Activated T-helper 9 cell treated with anti-CD3 and anti-CD28 coated beads, Interleukin-2, amount 50 U/mL, for 16 hours (primary cell): ENCODE results near the gene TMEM266.

Experiments
- DNase-seq: peaks from one replicate; pipeline ENCODE4 v3.0.0-alpha.2; 2020; ENCODE audit warnings: low read depth

TMEM266 gene

DNA sequence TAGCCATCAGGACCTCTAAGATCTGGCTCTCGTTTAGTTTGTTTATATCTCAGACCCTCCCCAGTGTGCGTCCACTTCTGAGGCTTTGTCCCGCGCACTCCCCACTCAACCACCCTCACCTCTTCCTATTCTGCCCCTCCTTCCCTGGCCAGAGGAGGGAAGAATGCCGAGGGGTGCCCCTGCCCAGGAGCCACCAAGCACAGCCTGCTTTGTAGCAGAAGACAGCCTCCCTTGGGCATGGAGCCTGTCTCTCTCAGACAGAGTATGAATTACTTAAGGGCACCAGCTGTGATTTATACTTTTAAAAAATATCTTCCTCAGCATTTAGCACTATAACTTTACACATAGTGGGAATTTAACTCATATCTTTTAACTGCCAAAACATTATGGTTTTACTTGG lies 6.0 kb downstream of the TMEM266 start:
- no peak for DNase-seq

GRCh38 chr15:76070192-76070591 lies 10.4 kb downstream of the TMEM266 start:
- no peak for DNase-seq

DNA sequence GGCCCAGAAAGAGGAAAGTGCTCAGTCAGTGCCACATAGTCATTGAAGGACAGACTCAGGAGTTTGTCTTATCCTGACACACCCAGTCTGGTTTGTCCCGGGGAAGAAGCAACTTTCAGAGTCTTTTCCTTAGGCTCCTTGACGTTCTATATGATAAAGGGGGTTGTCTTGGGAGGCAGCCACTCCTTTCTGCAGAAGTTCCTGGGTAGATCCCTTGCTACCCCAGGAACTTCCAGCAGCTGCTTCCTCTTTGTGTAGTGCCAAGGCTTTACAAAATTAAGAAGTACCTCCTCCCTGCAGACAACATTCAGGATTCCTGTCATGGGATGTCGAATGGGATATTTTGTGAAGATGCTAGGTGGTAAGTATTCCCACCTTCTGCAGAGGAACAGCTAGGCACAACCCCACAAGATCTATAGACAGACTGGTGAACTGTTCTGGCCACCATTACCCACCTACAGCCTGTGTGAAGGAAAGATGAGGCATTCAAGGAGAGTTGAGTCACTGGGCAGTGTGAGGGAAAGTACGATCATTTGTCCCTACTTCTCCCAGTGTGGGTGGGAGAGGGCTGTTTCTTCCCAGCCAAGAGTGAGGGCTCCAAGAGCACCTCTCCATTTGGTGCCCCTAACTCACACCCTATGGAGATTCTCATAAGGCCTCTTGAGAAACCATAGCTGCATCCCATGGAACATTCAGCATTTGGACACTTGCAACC lies 11.3 kb downstream of the TMEM266 start:
- no peak for DNase-seq

- DNase-seq: no peak
Observed at GRCh38 chr15:76071806-76072205, 12.0 kb downstream of the TMEM266 start.

GRCh38 chr15:76073554-76073953 lies 13.8 kb downstream of the TMEM266 start:
- DNase-seq: no peak

DNA sequence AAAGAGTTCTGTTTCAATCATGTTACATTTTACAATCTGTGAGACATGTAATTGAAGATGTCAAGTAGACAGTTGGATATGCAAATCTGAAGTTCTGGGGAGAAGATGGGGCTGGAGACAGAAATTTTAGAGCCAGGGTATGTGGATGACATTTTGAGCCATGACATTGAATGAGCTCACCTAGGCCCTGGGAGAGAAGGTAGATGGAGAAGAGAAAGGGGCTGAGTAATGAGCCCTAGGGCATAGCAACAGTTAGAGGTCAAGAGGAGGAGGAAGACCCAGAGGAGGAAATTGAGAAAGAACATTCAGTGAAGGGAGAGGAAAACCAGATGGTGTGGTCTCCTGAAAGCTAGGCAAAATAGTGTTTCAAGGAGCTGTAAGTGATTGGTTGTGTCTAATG lies 15.3 kb downstream of the TMEM266 start:
- DNase-seq: no peak

DNA sequence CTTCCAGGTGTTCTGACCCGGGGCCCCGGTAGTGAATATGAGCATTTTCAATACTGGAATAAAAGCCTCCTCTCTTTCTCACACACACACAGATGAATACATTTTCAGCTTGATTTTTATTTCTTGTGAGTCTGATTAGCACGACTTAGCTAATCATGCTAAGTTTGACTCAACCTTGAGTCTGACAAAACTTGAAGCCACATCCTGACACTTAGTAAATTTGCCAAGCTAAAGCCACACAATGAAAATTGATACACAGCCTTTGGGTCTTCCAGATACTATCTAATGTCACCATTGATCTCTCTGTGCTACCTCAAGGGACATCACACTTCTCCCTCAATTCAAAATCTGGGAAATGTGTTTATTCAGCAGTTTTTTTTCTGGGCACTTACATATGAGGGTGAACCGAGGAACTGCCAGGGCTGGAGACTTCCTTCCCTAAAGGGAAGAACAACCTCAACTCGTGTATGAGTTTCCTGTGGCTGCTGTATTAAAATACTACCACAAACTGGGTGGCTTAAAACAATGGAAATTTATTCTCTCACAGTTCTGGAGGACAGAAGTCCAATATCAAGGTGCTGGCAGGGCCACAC lies 18.6 kb downstream of the TMEM266 start:
- no peak for DNase-seq

DNA sequence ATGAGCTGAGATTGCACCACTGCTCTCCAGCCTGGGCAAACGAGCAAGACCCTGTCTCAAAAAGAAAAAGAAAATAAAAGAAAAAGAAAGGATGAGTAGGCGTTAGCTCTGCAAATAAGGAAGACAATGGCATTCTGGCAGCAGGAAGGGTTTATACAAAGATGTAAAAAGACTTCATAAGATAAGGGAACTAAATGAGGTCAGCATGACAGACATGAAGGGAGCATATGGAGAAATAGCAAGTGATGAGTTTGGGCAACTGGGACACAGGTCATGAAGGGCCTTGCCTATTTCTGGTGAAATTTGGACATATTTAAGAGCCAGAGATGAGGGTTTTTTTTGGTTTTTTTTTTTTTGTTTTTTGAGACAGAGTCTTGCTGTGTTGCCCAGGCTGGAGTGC lies 24.5 kb downstream of the TMEM266 start:
- DNase-seq: no peak

- DNase-seq: no peak
Observed at GRCh38 chr15:76098685-76099084, 38.9 kb downstream of the TMEM266 start.

- DNase-seq: no peak
Observed at GRCh38 chr15:76099388-76099787, 39.6 kb downstream of the TMEM266 start.

DNA sequence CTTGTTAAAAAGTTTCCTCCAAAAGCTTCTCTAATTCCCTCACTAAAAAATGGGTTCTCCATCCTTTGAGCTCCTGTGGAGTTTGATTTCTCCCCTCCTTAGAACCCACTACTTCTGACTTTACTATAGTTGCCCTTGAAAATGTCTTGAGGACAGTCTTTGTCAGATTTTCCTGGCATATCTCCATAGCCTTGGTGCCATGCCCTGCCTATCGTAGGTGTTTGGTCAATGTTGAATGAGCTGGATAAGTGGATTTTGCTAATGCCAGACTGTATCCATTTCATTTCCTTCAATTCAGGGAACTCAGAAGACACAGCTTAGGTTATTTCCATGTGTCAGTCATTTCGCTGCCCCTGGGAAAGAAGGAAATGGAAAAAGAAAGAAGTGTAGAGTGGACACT lies 40.6 kb downstream of the TMEM266 start:
- no peak for DNase-seq

- DNase-seq: no peak
Observed at GRCh38 chr15:76101655-76102054, 41.9 kb downstream of the TMEM266 start.

DNA sequence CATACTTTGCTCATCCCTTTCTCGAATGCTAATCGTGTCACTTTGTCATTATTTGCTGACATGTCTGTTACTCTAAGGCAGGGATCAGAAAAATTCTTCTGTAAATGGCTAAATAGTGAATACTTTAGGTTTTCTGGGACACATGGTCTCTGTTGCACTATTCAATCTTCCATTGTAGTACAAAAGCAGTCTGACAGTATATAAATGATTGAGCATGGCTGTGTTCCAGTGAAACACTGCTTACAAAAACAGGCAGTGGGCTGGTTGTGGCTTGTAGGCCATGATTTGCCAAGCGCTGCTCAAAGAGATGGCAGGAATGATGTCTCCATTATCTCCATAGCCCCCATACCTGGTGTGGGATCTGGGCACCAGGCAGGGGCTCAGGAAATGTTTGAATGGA lies 45.6 kb downstream of the TMEM266 start:
- no peak for DNase-seq

DNA sequence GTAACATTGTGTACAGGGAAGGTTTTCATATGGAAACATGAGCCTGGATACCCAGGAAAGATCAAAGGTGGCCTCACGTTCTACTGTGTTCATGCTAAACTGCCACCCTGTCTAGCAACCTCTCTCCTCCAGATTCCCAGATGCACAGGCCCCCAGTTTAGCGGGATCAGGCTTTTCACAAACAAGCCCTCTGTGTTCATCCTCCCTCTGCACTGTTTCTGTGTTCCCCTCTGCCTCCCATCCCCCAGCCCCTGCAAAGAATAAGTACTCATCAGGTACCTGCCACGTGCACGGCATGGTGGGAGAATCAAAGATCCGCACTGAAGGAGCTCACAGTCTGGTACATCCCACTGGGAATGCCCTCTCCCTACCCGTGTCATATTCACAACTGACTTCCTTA lies 46.1 kb downstream of the TMEM266 start:
- no peak for DNase-seq

GRCh38 chr15:76107169-76107568 lies 47.4 kb downstream of the TMEM266 start:
- DNase-seq: no peak

DNA sequence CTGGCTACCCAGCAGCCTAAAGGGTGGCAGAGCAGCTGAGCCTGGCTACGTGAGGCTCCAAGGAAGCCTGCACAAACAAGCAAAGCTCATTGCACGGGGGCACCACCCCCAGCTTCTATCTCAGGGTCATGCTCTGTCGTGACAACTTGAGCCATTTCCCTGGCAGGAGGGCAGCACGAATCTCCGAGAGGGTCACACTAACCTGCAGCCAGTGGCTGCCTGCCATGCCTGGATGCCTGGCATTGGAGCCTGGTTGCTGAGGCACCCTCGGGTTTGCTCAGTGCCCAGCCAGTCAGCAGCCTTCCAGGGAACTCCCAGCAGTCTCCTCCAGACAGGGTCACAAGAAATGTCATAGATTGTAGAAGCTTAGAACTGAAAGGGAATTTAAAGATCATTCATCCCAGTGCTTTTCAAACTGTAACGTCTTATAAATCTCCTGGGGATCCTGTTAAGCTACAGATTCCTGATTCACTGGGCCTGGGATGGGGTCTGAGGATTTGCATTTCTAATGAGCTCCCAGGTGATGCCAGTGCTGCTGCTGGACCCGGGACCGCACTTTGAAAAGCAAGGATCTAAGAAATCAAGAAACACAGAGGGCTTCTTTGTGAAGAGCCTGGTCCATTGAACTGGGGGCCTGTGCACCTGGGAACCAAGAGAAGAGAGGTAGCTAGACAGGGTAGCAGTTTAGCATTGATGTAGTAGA lies 48.4 kb downstream of the TMEM266 start:
- no peak for DNase-seq

DNA sequence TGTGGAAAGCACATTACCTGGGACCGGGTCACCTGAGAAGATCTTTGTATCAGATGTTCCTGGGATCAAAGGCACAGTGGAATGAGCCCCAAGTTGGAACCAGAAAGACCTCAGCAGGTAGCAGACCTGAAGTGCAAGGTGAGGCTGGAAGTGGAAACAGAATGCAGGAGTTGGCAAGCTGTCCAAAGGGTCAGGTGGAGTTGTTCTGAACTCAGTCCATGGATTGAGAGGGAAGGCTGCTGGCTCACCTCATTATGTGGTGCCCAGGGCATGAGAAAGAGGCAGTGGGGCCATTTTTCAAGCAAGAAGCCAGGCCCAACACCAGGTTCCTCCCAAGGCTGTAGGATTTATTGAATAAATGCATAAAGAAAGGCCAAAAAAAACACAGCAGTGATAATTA lies 49.3 kb downstream of the TMEM266 start:
- DNase-seq: no peak

GRCh38 chr15:76114561-76114960 lies 54.8 kb downstream of the TMEM266 start:
- no peak for DNase-seq

DNA sequence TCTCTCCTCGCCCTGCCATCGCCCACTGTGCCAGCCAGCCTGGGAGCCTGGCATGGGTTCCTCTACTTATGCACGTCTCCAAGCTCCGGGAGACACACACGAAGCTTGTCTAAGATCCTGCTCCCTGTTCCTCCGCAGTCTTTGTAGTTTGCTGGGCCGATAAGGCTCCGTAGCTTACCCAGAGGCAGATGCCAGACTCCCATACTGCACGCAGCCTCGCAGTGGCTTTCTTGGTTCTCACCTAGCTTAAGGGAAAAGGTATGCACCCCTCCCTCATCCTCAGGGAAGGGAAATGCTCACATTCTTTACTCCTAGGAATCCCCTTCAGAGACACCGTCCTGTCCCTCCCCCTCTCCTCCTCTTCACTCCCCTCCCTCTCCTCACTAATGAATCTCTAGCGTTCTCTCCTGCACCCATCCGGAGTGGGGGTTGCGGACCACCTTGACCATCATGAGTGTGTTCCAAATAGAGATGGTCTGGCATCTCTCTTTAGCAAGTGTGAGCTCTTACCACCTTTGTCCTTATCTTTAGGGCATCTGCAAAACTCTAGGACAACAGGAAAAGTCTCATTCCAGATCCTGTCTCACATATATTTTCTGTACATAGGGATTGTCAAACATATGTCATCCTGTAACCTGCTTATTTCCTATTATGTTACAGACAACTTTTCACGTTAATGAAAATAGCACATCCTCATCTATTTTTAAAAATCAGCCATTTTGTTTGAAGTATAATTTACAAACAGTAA lies 56.5 kb downstream of the TMEM266 start:
- no peak for DNase-seq

DNA sequence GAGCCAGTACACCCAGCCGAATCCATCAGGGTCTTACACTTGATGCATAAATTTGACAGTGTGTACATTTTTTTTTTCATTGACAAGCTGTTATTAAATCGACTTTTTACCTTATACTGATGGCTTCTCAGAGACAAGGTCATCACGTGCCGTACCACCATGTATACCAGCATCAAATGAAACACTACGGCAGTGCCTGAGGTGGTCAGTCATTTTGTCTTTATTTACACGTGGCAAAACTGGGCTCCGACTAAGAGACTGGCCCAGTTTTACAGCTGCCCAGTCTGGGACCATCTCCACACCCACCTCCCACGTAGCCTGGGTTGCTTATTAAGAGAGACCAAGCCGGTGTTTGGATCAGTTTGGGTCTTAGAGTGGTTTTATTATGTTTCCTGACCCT lies 57.4 kb downstream of the TMEM266 start:
- DNase-seq: no peak

- no peak for DNase-seq
Observed at GRCh38 chr15:76118767-76119166, 59.0 kb downstream of the TMEM266 start.

GRCh38 chr15:76123031-76123430 lies 63.2 kb downstream of the TMEM266 start:
- no peak for DNase-seq

- no peak for DNase-seq
Observed at GRCh38 chr15:76127169-76127568, 67.4 kb downstream of the TMEM266 start.
